ENCODE results near the gene SLC4A7. TPM values are rescaled to one million over a fixed set of nuclear protein-coding genes. Genes with fewer than 3 reads are reported as not detected.
"Not testable (repeated sequence)": the region's sequence is repeated elsewhere in the genome, so short reads cannot be mapped to it uniquely, and the experiment has no call there.

The SLC4A7 gene
- total RNA-seq, 1 donor from 2014 or later: 76.4 TPM

DNA sequence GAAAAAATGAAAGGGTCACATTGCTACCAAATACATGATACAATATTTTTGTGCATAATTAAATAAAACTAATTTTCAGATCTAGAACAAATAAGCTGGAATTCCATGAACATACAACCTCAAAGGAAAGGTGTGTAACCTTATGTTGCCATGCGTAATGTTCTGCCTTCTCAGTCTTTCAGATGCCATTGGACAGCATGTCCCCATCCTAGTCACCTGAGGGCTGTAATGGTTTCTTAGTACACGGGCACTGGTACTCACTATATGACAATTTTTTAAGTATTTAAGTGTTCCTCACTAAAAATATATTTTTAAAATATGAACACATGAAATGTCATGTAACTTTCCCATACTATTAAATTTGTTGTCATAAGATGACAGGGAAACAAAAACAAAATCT is 139.1 kb downstream of the SLC4A7 start:
- no peak overlapping the region for H3K4me3 Mint-ChIP-seq (ENCODE audit: low read depth)
- no peak overlapping the region for H3K27ac Mint-ChIP-seq
- no peaks in the 10 kb centered on the region for H3K27me3 Mint-ChIP-seq (ENCODE audit: low read depth)
- H3K9me3 Mint-ChIP-seq: no peaks in the 10 kb centered on the region
- H3K4me1 Mint-ChIP-seq (ENCODE audit: low read depth): peaks cover 24% of the 10 kb centered on the region
- DNase-seq (ENCODE audit: low spot score): no peak
- peaks cover 10% of the 10 kb centered on the region for H3K36me3 Mint-ChIP-seq (ENCODE audit: low read depth)
- intact Hi-C loops (cut with micrococcal nuclease): no loop called here

DNA sequence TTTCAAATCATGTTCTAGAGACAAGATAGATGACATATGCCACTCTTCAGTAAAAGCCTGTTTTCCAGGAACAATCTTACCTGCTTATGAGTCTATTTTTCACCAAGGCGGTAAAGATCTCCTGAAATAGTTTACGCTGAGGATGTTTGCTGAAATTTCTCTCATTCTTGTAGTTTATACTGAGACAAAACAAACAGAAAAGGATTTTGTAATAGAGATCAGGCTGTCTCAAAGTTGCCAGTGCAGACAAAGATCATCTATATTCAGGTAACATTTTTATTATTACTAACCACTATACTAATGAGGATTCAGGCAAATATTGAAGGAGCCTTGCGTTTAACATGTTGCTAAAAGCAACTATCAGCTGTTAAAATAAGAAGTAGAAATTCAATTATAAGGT is 140.0 kb downstream of the SLC4A7 start:
- intact Hi-C loops (cut with micrococcal nuclease): no loop called here

DNA sequence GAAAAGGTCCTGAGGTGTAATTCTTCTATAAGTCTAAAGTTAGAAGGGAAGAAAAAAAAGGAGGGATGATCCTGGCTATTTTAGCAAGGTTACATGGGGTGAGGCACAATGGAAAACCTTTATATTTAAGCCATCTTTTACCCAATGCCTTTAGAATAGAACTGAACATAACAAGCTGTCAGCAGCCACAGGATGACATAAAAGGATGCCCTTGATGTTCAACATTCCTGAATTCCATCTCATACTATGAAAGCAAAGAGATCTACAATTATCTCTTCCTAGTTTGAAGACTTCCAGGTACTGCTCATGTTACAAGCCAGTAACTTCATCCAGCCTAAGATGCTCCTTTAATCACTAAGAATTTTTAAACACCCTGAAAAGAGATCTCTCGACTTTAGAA is 141.9 kb downstream of the SLC4A7 start:
- H3K4me1 Mint-ChIP-seq (ENCODE audit: low read depth): peaks cover 15% of the 10 kb centered on the region
- peaks cover 9% of the 10 kb centered on the region for H3K9me3 Mint-ChIP-seq
- H3K27ac Mint-ChIP-seq: no peak overlapping the region
- no peak overlapping the region for H3K4me3 Mint-ChIP-seq (ENCODE audit: low read depth)
- no peak for DNase-seq (ENCODE audit: low spot score)
- no peaks in the 10 kb centered on the region for H3K27me3 Mint-ChIP-seq (ENCODE audit: low read depth)
- H3K36me3 Mint-ChIP-seq (ENCODE audit: low read depth): peaks cover 7% of the 10 kb centered on the region
- intact Hi-C loops (cut with micrococcal nuclease): no loop called here

More for the DNA sequence above, 140.0 kb downstream of the SLC4A7 start:
- no peak overlapping the region for H3K4me3 Mint-ChIP-seq (ENCODE audit: low read depth)
- H3K27ac Mint-ChIP-seq: no peak overlapping the region
- H3K4me1 Mint-ChIP-seq (ENCODE audit: low read depth): peaks cover 17% of the 10 kb centered on the region
- no peaks in the 10 kb centered on the region for H3K9me3 Mint-ChIP-seq
- no peak for DNase-seq (ENCODE audit: low spot score)
- no peaks in the 10 kb centered on the region for H3K27me3 Mint-ChIP-seq (ENCODE audit: low read depth)
- peaks cover 10% of the 10 kb centered on the region for H3K36me3 Mint-ChIP-seq (ENCODE audit: low read depth)

DNA sequence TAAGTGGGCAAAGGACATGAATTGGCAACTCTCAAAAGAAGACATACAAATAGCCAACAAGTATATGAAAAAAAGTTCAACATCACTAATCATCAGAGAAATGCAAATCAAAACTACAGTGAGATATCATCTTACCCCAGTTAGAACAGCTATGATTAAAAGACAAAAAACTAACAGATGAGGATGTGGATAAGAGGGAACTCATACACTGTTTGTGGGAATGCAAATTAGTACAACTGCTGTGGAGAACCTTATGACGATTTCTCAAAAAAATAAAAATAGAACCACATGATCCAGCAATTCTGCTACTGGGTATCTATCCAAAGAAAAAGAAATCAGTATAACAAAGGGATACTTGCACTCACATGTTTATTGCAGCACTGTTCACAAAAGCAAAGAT is 143.7 kb downstream of the SLC4A7 start:
- no peak overlapping the region for H3K4me3 Mint-ChIP-seq (ENCODE audit: low read depth)
- peaks cover 9% of the 10 kb centered on the region for H3K4me1 Mint-ChIP-seq (ENCODE audit: low read depth)
- intact Hi-C loops (cut with micrococcal nuclease): no loop called here
- no peak overlapping the region for H3K27ac Mint-ChIP-seq
- peaks cover 7% of the 10 kb centered on the region for H3K27me3 Mint-ChIP-seq (ENCODE audit: low read depth)
- peaks cover 19% of the 10 kb centered on the region for H3K9me3 Mint-ChIP-seq
- DNase-seq (ENCODE audit: low spot score): no peak
- H3K36me3 Mint-ChIP-seq (ENCODE audit: low read depth): peaks cover 7% of the 10 kb centered on the region

DNA sequence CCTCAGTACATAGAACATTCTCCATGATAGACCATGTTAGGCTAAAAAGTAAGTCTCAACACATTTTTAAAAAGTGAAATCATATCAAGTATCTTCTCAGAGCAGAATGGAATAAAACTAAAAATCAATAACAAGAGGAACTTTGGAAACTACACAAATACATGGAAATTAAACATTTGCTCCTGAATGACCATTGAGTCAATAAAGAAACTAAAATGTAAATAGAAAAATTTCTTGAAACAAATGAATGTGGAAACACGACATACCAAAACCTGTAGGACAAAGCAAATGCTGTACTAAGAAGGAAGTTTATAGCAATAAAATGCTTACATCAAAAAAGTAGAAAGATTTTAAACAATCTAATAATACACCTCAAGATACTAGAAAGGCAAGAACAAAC is 148.6 kb downstream of the SLC4A7 start:
- Mint-ChIP-seq H3K4me3 (ENCODE audit: low read depth) (no peak overlapping the region), H3K27me3 (ENCODE audit: low read depth) (peaks cover 12% of the 10 kb centered on the region), H3K9me3 (peaks cover 25% of the 10 kb centered on the region), H3K27ac (no peak overlapping the region), H3K4me1 (ENCODE audit: low read depth) (peaks cover under 1% of the 10 kb centered on the region), H3K36me3 (ENCODE audit: low read depth) (no peaks in the 10 kb centered on the region)
- DNase-seq (ENCODE audit: low spot score): no peak
- intact Hi-C loops (cut with micrococcal nuclease): no loop called here

DNA sequence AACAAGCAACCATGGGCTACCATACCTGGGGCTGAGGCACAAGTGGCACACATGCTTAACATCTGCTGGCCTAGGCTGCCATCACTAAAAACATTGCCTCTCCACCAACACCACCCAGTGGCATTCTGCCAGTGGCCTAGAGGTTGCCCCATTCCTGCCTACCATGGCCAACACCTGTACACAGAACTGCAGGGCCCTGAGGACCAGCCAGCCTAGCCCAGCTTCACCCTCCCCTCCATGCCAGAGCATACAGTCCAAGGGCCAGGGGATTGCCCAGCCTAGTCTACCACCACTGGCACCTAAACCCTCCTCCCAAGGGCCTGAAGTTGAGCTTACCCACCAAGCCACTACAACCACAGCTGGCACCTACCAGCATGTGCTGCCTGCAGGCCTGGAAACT is 150.3 kb downstream of the SLC4A7 start:
- peaks cover 12% of the 10 kb centered on the region for H3K27me3 Mint-ChIP-seq (ENCODE audit: low read depth)
- H3K4me3 Mint-ChIP-seq (ENCODE audit: low read depth): no peak overlapping the region
- peaks cover 29% of the 10 kb centered on the region for H3K9me3 Mint-ChIP-seq
- no peaks in the 10 kb centered on the region for H3K36me3 Mint-ChIP-seq (ENCODE audit: low read depth)
- no peak overlapping the region for H3K27ac Mint-ChIP-seq
- no peak for DNase-seq (ENCODE audit: low spot score)
- intact Hi-C loops (cut with micrococcal nuclease): no loop called here
- H3K4me1 Mint-ChIP-seq (ENCODE audit: low read depth): no peaks in the 10 kb centered on the region

DNA sequence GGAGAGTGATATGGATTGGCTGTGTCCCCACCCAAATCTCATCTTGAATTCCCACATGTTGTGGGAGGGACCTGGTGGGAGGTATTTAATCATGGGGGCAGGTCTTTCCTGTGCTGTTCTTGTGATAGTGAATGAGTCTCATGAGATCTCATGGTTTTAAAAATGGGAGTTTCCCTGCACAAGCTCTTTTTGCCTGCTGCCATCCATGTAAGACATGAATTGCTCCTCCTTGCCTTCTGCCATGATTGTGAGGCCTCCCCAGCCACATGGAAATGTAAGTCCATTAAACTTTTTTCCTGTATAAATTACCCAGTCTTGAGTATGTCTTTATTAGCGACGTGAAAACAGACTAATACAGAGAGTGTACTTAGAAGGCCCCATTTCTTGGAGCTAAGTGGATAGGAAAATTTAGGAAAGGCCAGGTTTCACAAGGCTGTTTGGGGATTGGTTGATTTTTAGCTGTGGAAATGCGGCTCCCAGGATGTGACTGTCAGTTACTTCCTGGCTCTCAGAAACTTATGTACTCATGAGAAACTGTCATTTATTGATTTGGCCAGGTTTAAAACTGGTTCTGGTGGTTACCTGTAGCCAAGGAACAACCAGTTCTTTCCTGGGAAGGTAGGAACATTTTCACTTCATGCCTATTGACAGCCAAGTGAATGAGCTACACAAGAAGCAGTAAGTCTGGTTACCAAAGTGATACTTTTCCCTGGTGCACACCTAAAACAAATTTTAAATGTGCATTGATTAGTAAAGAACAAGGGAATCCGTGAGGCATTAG is 155.0 kb downstream of the SLC4A7 start:
- H3K4me1 Mint-ChIP-seq (ENCODE audit: low read depth); H3K4me3 Mint-ChIP-seq (ENCODE audit: low read depth); H3K27ac Mint-ChIP-seq; H3K36me3 Mint-ChIP-seq (ENCODE audit: low read depth); DNase-seq (ENCODE audit: low spot score); H3K27me3 Mint-ChIP-seq (ENCODE audit: low read depth); intact Hi-C loops (cut with micrococcal nuclease): not testable (repeated sequence)
- peaks cover 16% of the 10 kb centered on the region for H3K9me3 Mint-ChIP-seq

DNA sequence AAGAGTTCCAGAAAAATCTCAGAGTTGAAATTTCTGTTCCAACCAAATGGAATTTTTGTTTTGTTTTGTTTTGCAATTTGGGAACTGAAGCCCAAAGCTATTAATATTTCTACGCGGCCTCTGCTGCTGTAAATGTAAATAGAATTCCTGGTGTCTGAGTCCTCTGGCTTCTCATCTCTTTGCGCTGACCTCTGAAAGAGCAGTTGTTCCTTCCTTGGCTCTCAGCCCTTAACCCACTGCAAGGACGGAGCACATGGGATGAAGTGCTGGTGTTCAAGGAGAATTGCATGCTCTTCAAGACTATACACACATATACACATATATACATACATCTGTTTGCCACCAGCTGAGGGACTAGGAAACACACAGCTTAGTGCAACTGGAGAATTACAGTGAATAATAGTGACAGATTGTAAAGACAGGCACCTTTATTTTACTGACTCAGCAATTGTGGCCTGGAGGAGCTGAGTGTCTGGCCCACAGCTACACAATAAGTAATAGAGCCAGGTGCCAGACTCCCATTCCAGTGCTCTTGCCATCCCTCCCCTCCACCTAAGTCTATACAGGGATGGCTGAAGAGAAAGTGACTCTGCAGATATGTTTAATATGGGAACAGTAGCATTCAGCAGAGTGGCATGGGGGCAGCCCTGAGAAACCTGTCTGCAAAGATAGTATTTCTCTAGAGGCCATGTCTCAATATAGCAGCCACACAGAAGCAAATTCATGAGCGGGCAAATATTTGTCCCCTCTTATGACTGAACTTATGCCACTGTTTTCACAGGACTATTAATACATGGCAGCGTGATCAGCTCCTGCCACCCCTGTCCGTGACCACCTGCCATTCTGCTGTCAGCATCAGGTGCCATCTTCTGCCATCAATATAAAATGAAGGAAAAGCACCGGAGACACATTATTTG is 157.3 kb downstream of the SLC4A7 start:
- Mint-ChIP-seq H3K4me3 (ENCODE audit: low read depth) (no peak overlapping the region), H3K9me3 (peaks cover 10% of the 10 kb centered on the region), H3K4me1 (ENCODE audit: low read depth) (peaks cover 7% of the 10 kb centered on the region), H3K36me3 (ENCODE audit: low read depth) (peaks cover 5% of the 10 kb centered on the region), H3K27ac (no peak overlapping the region), H3K27me3 (ENCODE audit: low read depth) (no peaks in the 10 kb centered on the region)
- DNase-seq (ENCODE audit: low spot score): no peak
- intact Hi-C loops (cut with micrococcal nuclease): no loop called here

DNA sequence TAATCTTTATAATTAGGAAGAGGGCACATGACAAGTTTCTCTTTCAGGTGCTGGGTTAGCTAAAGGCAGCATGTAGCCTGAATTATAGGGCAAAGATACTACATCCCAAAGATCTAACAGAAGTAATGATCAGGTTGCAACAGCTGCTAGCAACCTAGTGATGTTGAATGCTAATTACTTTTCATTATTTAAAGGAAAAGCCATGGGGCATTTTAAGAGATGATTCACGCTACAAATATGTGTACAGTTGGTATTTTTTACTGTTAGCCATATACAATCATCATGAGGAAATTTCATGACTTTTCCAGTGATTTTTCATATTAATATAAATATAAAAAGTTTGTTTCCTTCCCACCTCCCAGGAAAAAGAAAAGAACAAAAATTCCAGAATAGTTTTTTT is 158.0 kb downstream of the SLC4A7 start:
- Mint-ChIP-seq H3K4me1 (ENCODE audit: low read depth) (peaks cover 7% of the 10 kb centered on the region), H3K9me3 (peaks cover 10% of the 10 kb centered on the region), H3K27me3 (ENCODE audit: low read depth) (no peaks in the 10 kb centered on the region), H3K4me3 (ENCODE audit: low read depth) (no peak overlapping the region), H3K36me3 (ENCODE audit: low read depth) (peaks cover 5% of the 10 kb centered on the region), H3K27ac (no peak overlapping the region)
- no peak for DNase-seq (ENCODE audit: low spot score)
- intact Hi-C loops (cut with micrococcal nuclease): no loop called here

DNA sequence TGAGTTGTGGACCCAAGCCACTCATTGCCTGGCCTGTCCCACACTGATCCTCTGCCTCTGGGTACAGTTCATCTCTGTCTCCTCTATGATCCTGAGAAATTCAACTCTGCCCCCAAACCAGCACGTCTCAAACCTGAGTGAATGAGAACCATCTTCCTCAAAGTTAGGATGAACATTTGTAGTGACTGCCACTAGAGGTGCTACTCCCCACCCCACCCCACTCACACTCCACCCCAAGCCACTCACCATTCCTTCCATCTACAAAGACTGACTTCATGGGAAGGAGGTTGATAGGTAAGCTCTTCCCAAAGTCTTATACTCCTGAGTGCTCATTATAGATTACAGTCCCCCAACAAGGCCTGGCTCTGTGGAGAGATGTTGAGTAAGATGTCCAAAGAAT is 158.8 kb downstream of the SLC4A7 start:
- Mint-ChIP-seq H3K9me3 (peaks cover 10% of the 10 kb centered on the region), H3K4me1 (ENCODE audit: low read depth) (peaks cover 7% of the 10 kb centered on the region), H3K4me3 (ENCODE audit: low read depth) (no peak overlapping the region), H3K36me3 (ENCODE audit: low read depth) (peaks cover 5% of the 10 kb centered on the region), H3K27ac (no peak overlapping the region), H3K27me3 (ENCODE audit: low read depth) (no peaks in the 10 kb centered on the region)
- intact Hi-C loops (cut with micrococcal nuclease): no loop called here
- no peak for DNase-seq (ENCODE audit: low spot score)

DNA sequence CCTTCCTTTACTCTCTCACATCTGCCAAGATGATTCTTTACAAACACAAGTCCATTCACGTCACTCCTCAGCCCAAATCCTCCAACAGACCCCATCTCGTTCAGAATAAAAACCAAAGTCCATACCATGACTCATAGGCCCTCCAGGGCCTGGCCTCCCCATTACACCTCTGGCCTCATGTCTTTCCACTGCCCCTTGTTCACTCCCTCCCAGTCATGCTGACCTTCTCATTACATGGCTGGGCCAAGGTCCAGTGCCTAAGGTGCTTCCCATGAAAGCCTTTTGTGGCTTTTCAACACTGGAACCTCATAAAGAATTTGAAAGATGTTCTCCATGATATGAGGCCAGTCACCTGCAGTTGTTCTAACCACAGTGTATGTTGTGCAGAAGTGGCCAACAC is 159.5 kb downstream of the SLC4A7 start:
- no peak for DNase-seq (ENCODE audit: low spot score)
- no peak overlapping the region for H3K4me3 Mint-ChIP-seq (ENCODE audit: low read depth)
- intact Hi-C loops (cut with micrococcal nuclease): no loop called here
- H3K27me3 Mint-ChIP-seq (ENCODE audit: low read depth): peaks cover under 1% of the 10 kb centered on the region
- peaks cover 5% of the 10 kb centered on the region for H3K36me3 Mint-ChIP-seq (ENCODE audit: low read depth)
- peaks cover 7% of the 10 kb centered on the region for H3K4me1 Mint-ChIP-seq (ENCODE audit: low read depth)
- H3K9me3 Mint-ChIP-seq: peaks cover 10% of the 10 kb centered on the region
- H3K27ac Mint-ChIP-seq: no peak overlapping the region

DNA sequence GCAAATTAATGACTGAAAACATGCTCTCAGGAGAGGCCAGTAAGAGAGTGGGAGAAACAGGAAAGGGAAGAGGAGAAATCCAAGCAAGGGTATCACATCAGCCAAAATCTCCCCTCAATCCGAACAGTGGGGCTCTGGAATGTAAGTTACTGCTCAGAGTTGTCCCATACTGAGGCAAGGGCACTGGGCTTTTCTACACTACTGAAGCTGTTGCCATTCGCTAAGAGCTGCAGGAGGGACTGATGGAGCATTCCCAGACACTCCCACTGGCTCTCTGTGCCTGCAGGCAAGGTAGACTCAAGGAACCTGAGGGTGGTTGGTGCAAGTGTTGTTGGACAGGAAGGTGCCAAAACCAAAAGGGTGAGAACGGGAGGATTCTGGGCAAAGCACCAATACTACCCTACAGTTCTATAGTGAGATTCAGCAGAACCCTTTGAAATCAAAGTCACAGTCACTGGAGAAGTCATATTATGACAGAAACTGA is 161.1 kb downstream of the SLC4A7 start:
- H3K36me3 Mint-ChIP-seq (ENCODE audit: low read depth): no peaks in the 10 kb centered on the region
- H3K4me1 Mint-ChIP-seq (ENCODE audit: low read depth): peaks cover 7% of the 10 kb centered on the region
- intact Hi-C loops (cut with micrococcal nuclease): no loop called here
- H3K4me3 Mint-ChIP-seq (ENCODE audit: low read depth): no peak overlapping the region
- peaks cover 7% of the 10 kb centered on the region for H3K27me3 Mint-ChIP-seq (ENCODE audit: low read depth)
- DNase-seq (ENCODE audit: low spot score): no peak
- peaks cover under 1% of the 10 kb centered on the region for H3K9me3 Mint-ChIP-seq
- H3K27ac Mint-ChIP-seq: no peak overlapping the region
